Head of caudate nucleus (tissue), 42 donors: Measurements from ENCODE around the gene PSTPIP2.
A peak's percentile ranks its signal among the peaks of the same experiment; 100 is the strongest.
"Not testable (repeated sequence)": the region's sequence is repeated elsewhere in the genome, so short reads cannot be mapped to it uniquely, and the experiment has no call there.

ENCODE experiments used
- DNase-seq, 42 donors: peaks; one replicate each; pipeline versions ENCODE4 v3.0.0 to v3.0.0-alpha.2; 2020 to 2021; ENCODE audit warnings: mixed read lengths in 7 of 42
- intact Hi-C: fragments of 100-400 bp; cut with DNase I; formaldehyde crosslinking; loops from one replicate; pipeline ENCODE4 v1.15.0; 2022

The PSTPIP2 gene

DNA sequence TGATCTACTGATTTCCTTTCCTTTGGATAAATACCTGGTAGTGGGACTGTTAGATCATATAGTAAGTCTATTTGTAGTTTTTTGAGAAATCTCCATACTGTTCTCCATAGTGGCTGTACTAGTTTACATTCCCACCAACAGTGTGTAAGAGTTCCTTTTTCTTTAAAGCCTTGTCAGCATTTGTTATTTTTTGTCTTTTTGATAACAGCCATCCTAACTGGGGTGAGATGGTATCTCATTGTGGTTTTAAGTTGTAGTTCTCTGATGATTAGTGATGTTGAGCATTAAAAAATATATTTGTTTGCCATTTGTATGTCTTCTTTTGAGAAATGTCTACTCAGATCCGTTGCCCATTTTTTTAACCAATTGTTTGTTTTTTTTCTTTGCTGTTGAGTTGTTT, 71.0 kb downstream of the PSTPIP2 start:
- no peak for DNase-seq
- intact Hi-C loops: no loop called here

DNA sequence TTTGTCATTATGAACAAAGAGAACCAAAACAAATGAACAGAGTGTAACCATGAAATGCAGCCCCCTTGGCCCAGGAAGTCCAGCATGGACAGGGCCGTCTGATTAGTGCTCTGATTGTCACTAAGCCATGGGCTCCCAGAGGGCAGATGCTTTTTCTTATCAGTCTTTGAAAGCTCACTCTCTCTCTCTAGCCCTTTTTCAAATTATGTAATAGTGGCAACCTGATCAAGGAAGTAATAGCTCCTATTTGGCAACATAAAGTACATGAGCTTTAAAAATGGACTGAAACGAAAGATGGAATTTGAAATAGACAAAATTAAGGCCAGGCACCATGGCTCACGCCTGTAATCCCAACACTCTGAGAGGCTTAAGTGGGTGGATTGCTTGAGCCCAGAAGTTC, 72.5 kb downstream of the PSTPIP2 start:
- no peak for DNase-seq
- intact Hi-C loops: no loop called here

DNA sequence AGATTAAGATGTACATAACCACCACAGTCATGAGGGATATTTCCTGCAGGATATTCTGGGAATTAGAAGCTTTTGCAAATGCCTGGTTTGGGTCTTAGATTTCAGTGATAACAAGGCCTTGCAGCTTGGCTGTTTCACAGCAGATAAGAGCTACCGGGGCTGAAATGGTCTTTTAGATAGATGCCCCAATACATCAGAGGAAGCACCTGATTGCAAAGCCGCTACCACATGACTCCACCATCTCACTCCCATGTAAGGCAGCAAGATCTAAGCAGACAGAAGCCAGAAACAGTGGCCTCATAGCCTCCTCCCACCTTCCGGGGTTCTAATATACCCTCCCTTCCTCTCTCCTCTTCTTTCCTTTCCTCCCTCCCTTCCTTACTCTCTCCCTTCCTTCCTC, 73.8 kb downstream of the PSTPIP2 start:
- no peak for DNase-seq
- intact Hi-C loops: no loop called here

DNA sequence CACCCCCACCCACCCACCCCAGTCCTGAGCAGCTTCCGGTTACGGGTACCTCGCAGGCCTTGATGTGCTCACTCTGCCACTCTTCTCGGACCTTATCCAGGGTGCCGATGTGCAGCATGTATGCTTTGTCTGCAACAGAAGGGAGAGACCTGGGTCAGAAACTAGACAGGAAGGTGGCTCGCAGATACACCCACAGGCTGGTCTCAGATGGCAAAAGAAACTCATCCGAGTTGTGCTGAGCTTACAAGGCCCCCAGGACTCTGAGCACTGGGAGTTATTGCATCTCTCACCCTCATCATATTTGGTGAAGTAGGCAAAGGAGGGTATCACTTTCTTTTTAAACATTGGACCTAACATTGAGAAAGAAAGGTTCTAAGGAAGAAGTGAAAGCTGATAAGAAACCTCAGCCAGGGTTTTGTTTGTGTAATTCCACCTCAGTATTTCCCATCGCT, 74.3 kb downstream of the PSTPIP2 start:
- intact Hi-C loops: no loop called here
- peak in 1 of 42 donors; percentile 30 for DNase-seq

DNA sequence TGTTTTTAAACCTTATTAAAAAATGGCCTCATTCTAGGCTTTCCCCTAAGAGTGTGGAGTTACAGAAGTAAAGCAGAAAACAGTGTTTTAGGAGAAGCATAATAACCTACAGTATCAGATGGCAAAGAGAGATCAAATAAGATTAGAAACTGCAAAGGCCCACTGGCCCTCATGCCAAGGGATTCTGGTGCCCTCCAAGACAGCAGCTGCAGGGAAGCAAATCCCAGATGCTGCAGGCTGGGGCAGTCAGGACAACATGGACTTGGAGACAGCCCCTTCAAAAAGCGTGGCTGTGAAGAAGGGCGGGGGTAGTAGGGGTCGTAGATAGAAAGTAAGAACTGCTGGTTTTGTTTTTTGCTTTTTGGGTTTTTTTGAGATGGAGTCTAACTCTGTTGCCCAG, 76.6 kb downstream of the PSTPIP2 start:
- intact Hi-C loops: no loop called here
- DNase-seq: peak in 1 of 42 donors; percentile 14

DNA sequence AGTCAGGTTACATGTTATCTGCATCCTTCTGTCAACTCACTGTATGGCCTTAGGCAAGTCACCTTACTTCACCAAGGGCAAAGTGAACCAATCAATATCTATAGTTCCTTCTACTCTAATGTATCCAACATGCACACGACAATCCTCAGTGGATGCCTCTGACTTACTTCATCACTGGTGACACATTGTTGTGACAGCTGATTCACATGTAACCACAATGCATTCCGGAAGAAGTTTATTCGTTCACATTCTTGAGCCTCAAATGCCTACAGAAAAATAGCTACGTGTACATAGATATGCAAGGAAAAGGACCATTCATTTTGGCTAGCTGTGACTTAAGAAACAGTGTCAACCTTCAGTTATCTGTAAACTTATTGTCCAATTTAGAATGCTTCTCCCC, 78.6 kb downstream of the PSTPIP2 start:
- intact Hi-C loops: no loop called here
- DNase-seq: no peak

DNA sequence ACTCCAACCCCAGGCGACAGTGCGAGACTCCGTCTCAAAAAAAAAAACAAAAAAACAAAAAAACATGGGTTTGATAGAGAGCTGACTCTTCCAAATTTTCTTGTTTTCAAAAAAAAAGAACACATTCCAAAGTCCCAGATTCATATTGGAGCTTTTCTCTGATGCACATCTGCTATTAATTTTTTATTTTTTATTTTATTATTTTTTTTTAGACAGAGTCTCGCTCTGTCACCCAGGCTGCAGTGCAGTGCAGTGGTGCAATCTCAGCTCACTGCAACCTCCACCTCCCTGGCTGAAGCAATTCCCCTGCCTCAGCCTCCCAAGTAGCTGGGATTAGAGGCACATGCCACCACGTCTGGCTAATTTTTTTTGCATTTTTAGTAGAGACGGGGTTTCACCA, 79.5 kb downstream of the PSTPIP2 start:
- intact Hi-C loops, DNase-seq: not testable (repeated sequence)

DNA sequence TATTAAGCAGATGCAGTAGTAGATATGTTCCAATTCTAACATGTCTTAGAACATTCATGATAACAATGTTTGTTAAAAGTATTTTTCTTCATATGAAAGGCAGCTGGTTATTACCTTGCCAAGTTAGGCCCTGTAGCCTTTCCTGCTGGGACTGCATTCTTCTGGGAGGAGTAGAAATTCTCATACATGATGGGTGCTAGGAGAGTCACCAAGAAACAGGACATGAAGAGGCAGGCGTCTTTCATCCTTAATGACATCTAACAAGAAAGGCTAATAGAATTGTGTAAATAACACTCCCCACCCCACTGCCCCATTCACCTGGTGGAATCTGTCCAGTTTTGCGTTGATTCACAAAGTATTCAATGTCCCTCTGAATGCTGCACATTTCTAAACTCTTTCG, 80.3 kb downstream of the PSTPIP2 start:
- DNase-seq: no peak
- intact Hi-C loops: no loop called here

DNA sequence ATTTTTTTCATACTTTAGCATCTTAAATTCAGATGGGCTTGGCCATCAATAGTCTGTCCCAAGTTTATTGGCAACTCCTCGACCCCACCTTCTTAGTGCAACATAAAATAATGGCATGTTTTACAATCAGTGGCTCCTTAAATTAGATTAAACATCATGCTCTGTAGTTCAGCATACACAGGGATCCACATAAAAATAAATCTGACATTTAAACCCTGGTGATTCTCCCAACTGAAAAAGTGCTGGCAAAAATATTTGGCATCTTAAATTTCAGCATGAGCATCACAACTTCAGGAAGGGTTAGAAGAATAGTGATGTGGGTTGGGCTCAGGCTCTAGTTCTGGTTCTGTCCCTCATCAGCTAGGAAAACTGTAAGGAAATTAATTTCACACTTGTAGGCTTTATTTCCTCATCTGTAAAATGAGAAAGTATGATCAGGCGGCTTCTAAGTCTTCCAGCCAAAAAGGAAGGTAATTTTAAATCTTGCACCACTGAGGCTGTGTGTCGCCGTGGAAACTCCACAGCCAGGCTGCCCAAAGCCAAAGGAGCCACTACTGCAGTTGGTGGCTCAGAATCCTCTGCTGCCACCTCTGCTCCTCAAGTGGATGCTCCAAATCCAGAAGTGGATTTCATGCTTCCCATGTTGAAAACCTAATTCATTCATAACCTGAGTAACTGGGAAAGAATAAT, 87.4 kb downstream of the PSTPIP2 start:
- intact Hi-C loops: no loop called here
- no peak for DNase-seq

DNA sequence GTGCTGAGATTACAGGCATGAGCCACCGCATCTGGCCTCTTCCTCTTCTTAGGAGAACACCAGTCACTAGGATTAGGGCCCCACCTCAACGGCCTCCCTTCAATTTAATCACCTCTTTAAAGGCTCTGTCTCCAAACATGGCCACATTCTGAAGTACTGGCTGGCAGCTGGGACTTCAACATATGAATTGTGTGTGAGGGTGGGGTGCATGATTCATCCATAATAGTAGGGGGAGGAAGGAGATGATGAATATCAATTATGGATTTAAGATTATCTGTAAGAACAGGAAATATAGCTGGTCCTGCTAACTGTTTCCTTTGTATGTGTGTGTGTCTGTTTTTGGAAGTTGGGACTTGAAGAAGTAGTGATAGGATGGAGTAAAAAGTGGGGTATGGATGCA, 90.2 kb downstream of the PSTPIP2 start:
- intact Hi-C loops: no loop called here
- no peak for DNase-seq

DNA sequence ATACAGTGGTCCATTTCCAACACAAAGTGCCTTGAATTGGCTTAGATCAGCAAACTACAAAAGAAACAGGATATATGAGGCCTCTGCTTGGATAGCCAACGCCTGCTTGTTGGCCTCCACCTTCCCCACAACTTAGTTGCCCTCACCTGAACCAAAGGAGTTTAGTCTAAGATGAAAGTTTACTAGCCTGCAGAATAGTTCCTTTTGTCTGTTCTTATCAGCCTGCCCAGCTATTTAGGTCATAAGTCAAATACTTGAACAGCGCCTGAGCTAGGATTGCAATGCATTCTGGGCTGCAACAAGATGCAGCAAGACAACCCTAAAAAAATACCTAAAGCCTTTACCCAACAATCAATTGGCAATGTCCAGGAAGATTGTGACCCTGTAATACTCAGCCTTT, 91.8 kb downstream of the PSTPIP2 start:
- intact Hi-C loops: no loop called here

DNA sequence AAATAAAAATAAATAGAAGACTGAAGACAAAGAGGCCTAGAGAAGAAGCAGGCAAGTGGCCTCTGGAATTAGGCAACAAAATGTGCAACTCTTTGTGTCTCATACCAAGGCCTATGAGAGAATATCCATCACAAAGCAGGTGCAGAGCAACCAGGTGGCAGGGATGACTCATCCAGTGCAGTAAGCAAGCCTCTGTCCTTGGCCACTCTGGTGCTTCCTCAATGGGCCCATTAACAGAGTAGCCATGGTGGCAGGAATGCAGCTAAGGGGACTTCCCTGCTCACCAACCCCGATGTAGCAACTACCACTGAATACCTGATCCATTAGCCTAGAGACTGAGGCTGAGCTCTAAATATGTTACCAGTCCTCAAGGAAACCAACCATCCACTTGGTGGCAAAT, 94.0 kb downstream of the PSTPIP2 start:
- no peak for DNase-seq
- intact Hi-C loops: loop anchor here (5.0 to 10.0 kb wide), 2 partner anchors 94 to 313 kb away; partner anchors contain the start of gene PSTPIP2

More for the DNA sequence above, 91.8 kb downstream of the PSTPIP2 start:
- no peak for DNase-seq

DNA sequence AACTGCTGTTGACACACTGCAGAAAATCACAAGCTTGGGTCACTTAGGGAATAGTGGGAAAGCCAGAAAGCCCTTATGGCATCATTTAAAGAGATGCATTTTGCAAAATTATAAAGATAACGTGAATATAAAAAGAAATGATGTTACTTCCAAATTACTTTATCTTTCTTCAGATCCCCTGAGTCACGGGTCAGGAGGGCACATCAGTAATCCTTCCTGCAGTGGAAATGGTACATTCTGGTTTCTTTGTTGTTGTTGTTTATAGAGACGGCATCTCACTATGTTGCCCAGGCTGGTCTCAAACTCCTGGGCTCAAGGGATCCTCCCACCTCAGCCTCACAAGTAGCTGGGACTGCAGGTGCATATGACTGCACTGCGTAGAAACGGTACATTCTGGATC, 95.1 kb downstream of the PSTPIP2 start:
- intact Hi-C loops: loop anchor here (5.0 to 10.0 kb wide), 2 partner anchors 95 to 312 kb away; partner anchors contain the start of gene PSTPIP2
- no peak for DNase-seq

DNA sequence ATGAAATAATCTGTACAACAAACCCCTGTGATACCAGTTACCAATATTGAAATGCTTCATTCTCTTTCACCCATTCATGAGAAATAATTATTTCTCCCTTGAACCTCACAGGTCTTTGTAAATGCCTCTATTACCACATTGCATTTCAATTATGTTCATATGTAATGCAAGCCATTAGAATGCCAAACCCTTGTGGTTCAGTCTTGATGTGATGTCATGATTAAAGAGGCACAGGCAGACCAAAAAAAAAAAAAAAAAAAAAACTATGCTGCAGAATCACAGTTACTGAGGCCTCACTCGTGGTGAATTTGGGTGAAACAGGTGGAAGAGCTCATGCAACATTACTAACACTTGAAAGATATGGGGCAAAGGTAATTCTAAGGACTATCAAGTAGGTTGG, 95.5 kb downstream of the PSTPIP2 start:
- no peak for DNase-seq
- intact Hi-C loops: loop anchor here (5.0 to 10.0 kb wide), 2 partner anchors 96 to 312 kb away; partner anchors contain the start of gene PSTPIP2

DNA sequence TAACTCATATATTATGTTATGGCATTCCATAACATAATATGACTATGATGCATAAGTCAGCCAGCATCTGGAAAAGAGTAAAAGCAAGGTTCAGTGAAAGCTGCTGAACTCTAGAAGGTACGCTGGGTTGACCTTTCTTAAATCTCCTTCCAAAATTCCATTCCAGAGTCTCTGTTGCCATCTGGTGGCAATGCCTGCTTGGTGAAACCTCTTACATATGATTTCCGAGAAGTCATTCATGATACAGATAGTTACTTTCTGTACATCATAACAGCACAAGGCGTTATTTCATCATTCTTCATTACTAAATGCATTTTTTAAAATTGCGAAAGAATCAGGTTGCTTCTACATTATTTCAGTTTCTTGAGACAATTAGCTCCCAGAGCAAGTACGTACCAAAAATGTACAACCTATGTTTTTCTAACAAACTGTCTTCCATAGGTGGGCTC, 97.9 kb downstream of the PSTPIP2 start:
- intact Hi-C loops: loop anchor here (10.0 kb wide), 1 partner anchor 309 kb away; no protein-coding TSS in a partner anchor
- DNase-seq: peak in 40 of 42 donors; percentile 17 to 82 (median 64)

DNA sequence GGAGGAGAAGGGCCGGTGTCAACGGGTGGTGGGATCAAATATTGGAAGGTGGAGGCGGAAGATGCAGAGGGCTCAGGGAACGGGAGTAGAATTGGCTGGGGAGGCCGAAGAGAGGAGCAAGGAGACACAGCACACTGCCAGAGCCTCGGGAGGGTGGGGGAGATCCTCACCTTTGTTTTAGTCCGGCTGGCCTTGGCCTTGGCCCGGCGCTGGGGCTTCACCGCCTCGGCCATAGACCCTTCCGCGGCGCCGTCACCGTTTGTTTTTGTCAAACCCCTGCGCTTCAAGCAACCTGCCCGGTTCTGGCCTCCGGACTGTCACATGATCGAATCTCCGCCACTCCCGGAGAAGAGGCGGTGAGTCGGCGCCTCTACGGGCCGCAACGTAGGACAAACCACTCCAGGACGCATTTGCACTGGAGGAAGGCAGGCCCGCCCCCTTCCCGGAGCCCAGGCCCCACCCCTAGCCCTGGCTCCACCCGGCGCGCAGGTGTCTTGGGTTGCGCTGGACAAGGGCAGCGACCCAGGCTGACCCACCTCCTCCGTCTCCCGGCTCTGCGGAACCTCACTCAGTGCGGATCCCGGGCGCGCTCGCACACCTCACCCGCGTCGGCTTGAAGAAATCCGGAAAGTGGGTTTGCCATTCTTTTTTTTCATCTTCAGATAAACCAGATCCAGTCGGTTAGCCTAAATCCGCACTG, 104.9 kb downstream of the PSTPIP2 start, which contains the start of gene EPG5:
EPG5 (minus strand) TSS at position 323 of the 700 bp plus-strand sequence; CDS start at position 233, 90 bp downstream.
- DNase-seq: peak; percentile 90 to 98 (median 96)
- intact Hi-C loops: no loop called here

DNA sequence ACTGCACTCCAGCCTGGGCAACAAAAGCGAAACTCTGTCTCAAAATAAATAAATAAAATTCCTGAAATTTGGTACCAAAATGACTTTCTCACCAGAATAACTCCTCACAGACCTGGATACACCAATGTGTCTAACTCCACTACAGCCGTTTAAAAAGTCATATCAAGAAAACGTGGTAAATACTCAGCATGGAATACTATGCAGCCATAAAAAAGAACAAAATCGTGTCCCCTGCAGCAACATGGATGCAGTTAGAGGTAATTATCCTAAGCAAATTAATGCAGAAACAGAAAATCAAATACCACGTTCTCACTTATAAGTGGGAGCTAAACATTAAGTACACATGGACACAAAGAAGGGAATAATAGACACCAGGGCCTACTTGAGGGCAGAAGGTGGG, 107.1 kb downstream of the PSTPIP2 start:
- intact Hi-C loops, DNase-seq: not testable (repeated sequence)

DNA sequence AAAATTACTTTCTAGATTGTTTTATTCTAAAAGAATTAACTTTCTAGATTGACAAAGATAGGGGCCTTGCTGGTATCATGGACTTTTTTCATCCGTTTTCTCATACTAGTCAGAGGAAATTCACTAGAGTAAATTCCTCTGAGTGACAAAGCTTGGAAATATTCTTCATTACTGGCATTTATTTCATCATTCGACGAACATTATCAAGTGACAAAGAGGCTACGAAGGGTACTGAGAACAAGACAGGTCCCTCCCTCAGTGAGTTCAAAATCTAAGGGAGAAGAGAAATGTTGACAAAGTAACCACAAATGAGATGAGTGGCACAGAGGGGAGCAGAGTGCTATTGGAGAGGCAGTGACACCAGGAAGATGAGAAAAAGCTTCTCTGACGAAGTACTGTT, 109.2 kb downstream of the PSTPIP2 start:
- DNase-seq: no peak
- intact Hi-C loops: no loop called here

DNA sequence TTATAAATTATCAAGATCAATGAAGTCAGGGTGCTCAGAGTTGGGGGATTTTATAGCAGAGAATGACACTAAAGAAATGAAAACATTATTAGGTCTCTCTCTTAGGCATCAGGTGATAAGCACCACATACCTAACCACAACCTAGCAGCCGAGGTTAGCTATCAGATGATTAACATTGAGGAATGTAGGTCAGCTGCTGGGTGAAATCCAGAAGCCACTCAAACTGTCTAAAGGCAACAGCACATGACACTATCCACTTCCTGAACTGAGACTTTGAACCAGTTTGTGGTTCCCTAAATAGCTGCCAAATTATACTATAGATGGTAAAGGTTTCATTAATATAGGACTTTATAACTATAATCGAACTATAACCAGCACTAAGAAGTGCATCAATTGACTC, 109.6 kb downstream of the PSTPIP2 start:
- no peak for DNase-seq

DNA sequence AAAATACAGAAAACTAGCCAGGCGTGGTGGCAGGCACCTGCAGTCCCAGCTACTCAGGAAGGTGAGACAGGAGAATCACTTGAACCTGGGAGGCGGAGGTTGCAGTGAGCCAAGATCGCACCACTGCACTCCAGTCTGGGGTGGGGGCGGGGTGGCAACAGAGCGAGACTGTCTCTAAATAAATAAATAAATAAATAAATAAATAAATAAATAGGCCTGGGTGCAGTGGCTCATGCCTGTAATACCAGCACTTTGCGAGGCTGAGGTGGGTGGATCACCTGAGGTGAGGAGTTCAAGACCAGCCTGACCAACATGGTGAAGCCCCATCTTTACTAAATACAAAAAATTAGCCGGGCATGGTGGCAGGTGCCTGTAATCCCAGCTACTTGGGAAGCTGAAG, 112.6 kb downstream of the PSTPIP2 start:
- intact Hi-C loops, DNase-seq: not testable (repeated sequence)

More for the DNA sequence above, 109.6 kb downstream of the PSTPIP2 start:
- intact Hi-C loops: no loop called here
